K562 (cell line): ENCODE data around the gene KRTAP10-4. TPM values are rescaled to one million over a fixed set of nuclear protein-coding genes. Genes with fewer than 3 reads are reported as not detected.

ENCODE experiments used
- ATAC-seq: fragments of 200-7000 bp; cut with Tn5 transposase; 3 replicates; pipeline ENCODE4 v1.9.1; 2020; ENCODE audit warnings: moderate library complexity
- BruUV-seq: library from RNA; stranded (reverse); fragments of 400-500 nt; replicated peaks from 2 replicates; lab custom pipeline; 2021; lab: Mats Ljungman, UMichigan
- CTCF ChIA-PET: fragments of 300-600 bp; formaldehyde crosslinking; extraction: SDS; loops from one replicate; lab custom pipeline; 2021; ENCODE audit warnings: low intra/inter-chr PET ratio; lab: Yijun Ruan, JAX
- POLR2A ChIA-PET: fragments of 300-600, 350-650 bp; sonication (Branson Sonifier 250); formaldehyde crosslinking; extraction: SDS; loops from one replicate; lab custom pipeline; 2021; ENCODE audit warnings: antibody characterized with exemption, inconsistent platforms; lab: Yijun Ruan, JAX
- DNase-seq, 4 experiments: peaks; one replicate each; pipeline versions ENCODE4 v3.0.0 to v3.0.0-alpha.2; 2011 to 2018; ENCODE audit warnings: low spot score in 3 of 4, mixed read lengths in 3 of 4; ENCODE audit errors: extremely low read depth in 1 of 4
- FAIRE-seq: peaks from 2 replicates; lab custom pipeline; 2011; peaks lifted over from hg19 to GRCh38; lab: Jason Lieb, UNC
- H2AFZ ChIP-seq: 2 replicates; pipeline ENCODE4 v1.6.0; 2011; ENCODE audit warnings: low read depth, low read length, control low read depth, inconsistent platforms
- H3K27ac ChIP-seq: fragments of 200-600 bp; 3 replicates; pipeline ENCODE4 v1.8.0; 2011; ENCODE audit warnings: low read depth, mild to moderate bottlenecking, control low read depth, inconsistent platforms, low read length, moderate library complexity, mixed read lengths; ENCODE audit errors: extremely low read depth
- H3K27me3 ChIP-seq, 2 experiments: fragments of 300-600 bp in 1 of 2; 2 replicates in 1 of 2; 3 replicates in 1 of 2; pipeline versions ENCODE4 v1.6.0 to v1.8.0; 2011; ENCODE audit warnings: inconsistent platforms in 2 of 2, low read length in 2 of 2, mild to moderate bottlenecking in 1 of 2, mixed read lengths in 1 of 2, moderate library complexity in 1 of 2; ENCODE audit not compliant: control insufficient read depth in 2 of 2, insufficient read depth in 2 of 2
- H3K36me3 ChIP-seq: fragments of 300-600 bp; 3 replicates; pipeline ENCODE4 v1.8.0; 2011; ENCODE audit warnings: mild to moderate bottlenecking, low read length, inconsistent platforms; ENCODE audit not compliant: control insufficient read depth, insufficient read depth
- H3K4me1 ChIP-seq, 2 experiments: fragments of 200-600 bp in 1 of 2; replicated peaks in 1 of 2; 2 replicates in 1 of 2; 3 replicates in 1 of 2; pipeline versions ENCODE4 v1.5.1 to v1.8.0; 2011; ENCODE audit warnings: inconsistent platforms in 2 of 2, low read length in 2 of 2, mild to moderate bottlenecking in 1 of 2, mixed read lengths in 1 of 2, moderate library complexity in 1 of 2; ENCODE audit not compliant: control insufficient read depth in 2 of 2, insufficient read depth in 2 of 2
- H3K4me2 ChIP-seq: 2 replicates; pipeline ENCODE4 v1.6.1; 2011; ENCODE audit warnings: low read length, control low read depth, inconsistent platforms, mixed read lengths; ENCODE audit not compliant: insufficient read depth
- H3K4me3 ChIP-seq: fragments of 200-600 bp; sonication (generic), shearing (Covaris generic); 2 replicates; pipeline ENCODE4 v1.5.1; 2016; ENCODE audit warnings: control low read depth, inconsistent platforms
- H3K79me2 ChIP-seq: fragments of 200-600 bp; 3 replicates; pipeline ENCODE4 v1.8.0; 2011; ENCODE audit warnings: low read length, inconsistent platforms; ENCODE audit not compliant: control insufficient read depth, insufficient read depth
- H3K9ac ChIP-seq, 2 experiments: 2 replicates each; pipeline versions ENCODE4 v1.6.0 to v1.6.1; 2011; ENCODE audit warnings: low read depth in 2 of 2, low read length in 2 of 2, control low read depth in 1 of 2, inconsistent platforms in 1 of 2, mild to moderate bottlenecking in 1 of 2, mixed read lengths in 1 of 2; ENCODE audit not compliant: insufficient read depth in 1 of 2
- H3K9me1 ChIP-seq: one replicate; pipeline ENCODE4 v1.6.0; 2011; ENCODE audit warnings: inconsistent platforms, mild to moderate bottlenecking, low read length, moderate library complexity; ENCODE audit not compliant: control insufficient read depth, insufficient read depth
- H3K9me3 ChIP-seq: replicated peaks from 2 replicates; pipeline ENCODE4 v1.5.1; 2011; ENCODE audit warnings: low read depth, low read length, inconsistent platforms; ENCODE audit not compliant: control insufficient read depth, insufficient read depth
- H4K20me1 ChIP-seq: replicated peaks from 2 replicates; pipeline ENCODE4 v1.6.1; 2011; ENCODE audit warnings: low read length, inconsistent platforms, mixed read lengths; ENCODE audit not compliant: control insufficient read depth, insufficient read depth
- BMI1 ChIP-seq: fragments of 150-350 bp; IDR thresholded peaks from 2 replicates; pipeline ENCODE4 v1.6.1; 2014; ENCODE audit warnings: low read length
- CREB5 ChIP-seq: fragments of 250-450 bp; sonication (Bioruptor Pico); IDR thresholded peaks from 2 replicates; pipeline ENCODE4 v1.5.0; 2020; ENCODE audit warnings: mild to moderate bottlenecking
- MXD1 ChIP-seq: fragments of 250-450 bp; sonication (Bioruptor Pico); IDR thresholded peaks from 2 replicates; pipeline ENCODE4 v1.8.0; 2021; ENCODE audit warnings: borderline replicate concordance, mild to moderate bottlenecking, moderate library complexity; ENCODE audit not compliant: poor library complexity, severe bottlenecking
- RBM39 ChIP-seq: fragments of 200-400 bp; formaldehyde crosslinking; optimal IDR thresholded peaks from 2 replicates; pipeline ENCODE3; 2018; ENCODE audit warnings: low read depth, low read length
- RUNX1 ChIP-seq: sonication (generic); IDR thresholded peaks from 2 replicates; pipeline ENCODE4 v1.6.1; 2016; ENCODE audit warnings: antibody characterized with exemption, low read depth
- TEAD1 ChIP-seq, 2 experiments: fragments of 450-650 bp in 1 of 2; sonication (generic) in 1 of 2; formaldehyde crosslinking; IDR thresholded peaks; 2 replicates each; pipeline versions ENCODE4 v1.4.0 to v1.8.0; 2020 to 2022; ENCODE audit warnings: mild to moderate bottlenecking in 2 of 2, missing genetic modification reagents in 1 of 2
- THAP12 ChIP-seq: fragments of 250-450 bp; sonication (Bioruptor Pico); IDR thresholded peaks from 2 replicates; pipeline ENCODE4 v1.9.0; 2021; ENCODE audit warnings: mild to moderate bottlenecking, inconsistent platforms
- WGBS: fragments of 100-300 bp; shearing (Covaris generic); methylation state at CpG from one replicate; pipeline ENCODE4 v1.1.6; 2016; ENCODE audit warnings: low coverage, mixed read lengths; ENCODE audit not compliant: insufficient coverage; ENCODE audit errors: missing lambda C conversion rate; 5-methylcytosine and 5-hydroxymethylcytosine counted together
- in situ Hi-C: fragments of 300-500 bp; cut with MboI; formaldehyde crosslinking; loops from 4 replicates; pipeline ENCODE4 v1.15.0; 2018; ENCODE audit warnings: inconsistent platforms, mixed read lengths
- intact Hi-C: fragments of 100-400 bp; cut with micrococcal nuclease; formaldehyde crosslinking; loops from 2 replicates; pipeline ENCODE4 v1.14.2; 2022
- polyA plus RNA-seq, 8 experiments: library from polyadenylated mRNA; depleted of rRNA in 4 of 8; stranded (reverse) in 5 of 8; unstranded in 3 of 8; fragments of >200 nt; fragmentation: Nextera tagmentation in 2 of 8; fragmentation: Illumina TruSeq in 1 of 8; extraction: Ambion mirVana in 2 of 8; extraction: Trizol in 1 of 8; gene quantifications; 2 replicates each; pipeline versions ENCODE4 v1.2.1 to v1.2.3, GENCODE V29; 2011 to 2014; ENCODE audit warnings: inconsistent platforms in 1 of 8, missing spikeins in 1 of 8
- total RNA-seq, 7 experiments: library from RNA; depleted of rRNA in 6 of 7; stranded (reverse); fragments of >200 nt in 6 of 7; fragmentation: Illumina TruSeq in 2 of 7; extraction: Trizol in 2 of 7; gene quantifications; 2 replicates each; pipeline versions ENCODE4 v1.2.1 to v1.2.3, GENCODE V29; 2011 to 2021; ENCODE audit warnings: low replicate concordance in 1 of 7

The KRTAP10-4 gene
- total and polyA plus RNA-seq, 9 of the 15 experiments (the other 6 are each of a cell fraction or from before 2014, with no cell fraction given) = not detected

- DNase-seq (no peak), ATAC-seq (no peak), FAIRE-seq (no peak)
- Histone ChIP-seq H3K4me3 (no peak overlapping the region), H3K4me2 (no peak overlapping the region), H3K36me3 (no peaks in the 10 kb centered on the region), H3K4me1 (peaks cover 0 to 12% of the 10 kb centered on the region in 2 experiments; a peak in 2 of 5 replicates), H3K27me3 (peaks cover 5 to 34% of the 10 kb centered on the region in 2 experiments; a peak in 4 of 5 replicates), H3K79me2 (no peaks in the 10 kb centered on the region), H3K9ac (no peak overlapping the region), H4K20me1 (no peaks in the 10 kb centered on the region), H3K9me3 (no peaks in the 10 kb centered on the region; the same call in 1 of the 2 replicates), H3K27ac (no peak overlapping the region), H2AFZ (no peak overlapping the region), H3K9me1 (no peaks in the 10 kb centered on the region)
- BruUV-seq = no TSS peak
- ChIA-PET POLR2A (interaction anchor here (0.6 to 0.7 kb wide), 2 partner anchors 22 to 264 kb away, joined by 4 read pairs; no protein-coding TSS in a partner anchor), CTCF (no interaction called here)
- TF ChIP-seq RUNX1 (no peak), THAP12 (CRISPR knock-in tag) (no peak), CREB5 (no peak), MXD1 (CRISPR knock-in tag) (no peak), TEAD1 (CRISPR knock-in tag; IDR thresholded peaks at IDR 0.05) (no peak), BMI1 (no peak), RBM39 (no peak)
- intact Hi-C loops (no loop called here), in situ Hi-C loops (no loop called here)
- WGBS = under 1% methylated on average over 33 of the region's 33 CpGs
Observed at GRCh38 chr21:44537930-44538911, 35.3 kb upstream of the KRTAP10-4 start.
